Large intestine (tissue), 3 donors: ENCODE data around the gene GBP3. TPM values are rescaled to one million over a fixed set of nuclear protein-coding genes. Genes with fewer than 3 reads are reported as not detected.
"Not testable (repeated sequence)": the region's sequence is repeated elsewhere in the genome, so short reads cannot be mapped to it uniquely, and the experiment has no call there.

ENCODE experiments used
- DNase-seq, 2 donors: peaks; one replicate each; pipeline versions ENCODE4 v3.0.0 to v3.0.0-alpha.2; 2013
- H3K27ac ChIP-seq: one replicate; pipeline ENCODE4 v1.5.1; 2013; ENCODE audit warnings: low read length
- H3K27me3 ChIP-seq: 2 replicates; pipeline ENCODE4 v1.6.1; 2013; ENCODE audit warnings: low read length; ENCODE audit not compliant: control insufficient read depth, insufficient read depth
- H3K36me3 ChIP-seq: 2 replicates; pipeline ENCODE4 v1.6.1; 2013; ENCODE audit warnings: low read length; ENCODE audit not compliant: control insufficient read depth, insufficient read depth
- H3K4me1 ChIP-seq: one replicate; pipeline ENCODE4 v1.6.1; 2013; ENCODE audit warnings: low read length; ENCODE audit not compliant: control insufficient read depth, insufficient read depth
- H3K4me3 ChIP-seq: one replicate; pipeline ENCODE4 v1.5.1; 2013; ENCODE audit warnings: low read length
- H3K9me3 ChIP-seq: one replicate; pipeline ENCODE4 v1.6.1; 2013; ENCODE audit warnings: mild to moderate bottlenecking, low read depth, low read length, moderate library complexity; ENCODE audit not compliant: control insufficient read depth
- WGBS: methylation state at CpG from one replicate; pipeline ENCODE4 v1.1.5; 2013; ENCODE audit warnings: low lambda C conversion rate; ENCODE audit not compliant: insufficient coverage; 5-methylcytosine and 5-hydroxymethylcytosine counted together
- polyA plus RNA-seq: library from polyadenylated mRNA; unstranded; fragments of 120-200 nt; gene quantifications from one replicate; pipeline ENCODE4 v1.2.1, GENCODE V29; 2013

The GBP3 gene
- polyA plus RNA-seq, 1 donor, result 109 TPM

DNA sequence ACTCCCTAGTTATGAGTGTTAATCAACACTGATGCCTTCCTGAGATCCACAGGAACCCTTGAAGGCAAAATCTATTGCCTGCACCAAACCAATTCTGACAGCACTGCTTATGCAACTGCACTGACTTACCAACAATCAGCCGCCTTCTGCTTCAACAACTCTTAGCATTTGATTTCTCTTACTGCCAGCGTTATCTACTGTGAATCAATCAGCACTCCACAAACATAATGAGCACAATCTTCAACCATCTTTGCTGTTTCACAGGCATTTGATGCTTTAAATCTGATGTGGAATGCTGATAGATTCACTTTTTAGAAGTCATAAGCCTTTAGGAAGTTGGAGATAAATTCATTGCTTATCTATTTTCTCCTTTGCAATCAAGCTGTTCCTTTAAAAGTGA, 41.2 kb downstream of the GBP3 start:
- H3K36me3 ChIP-seq, result peaks cover 15% of the 10 kb centered on the region
- H3K4me3 ChIP-seq, H3K27ac ChIP-seq, H3K9me3 ChIP-seq, H3K27me3 ChIP-seq, H3K4me1 ChIP-seq, DNase-seq: not testable (repeated sequence)
- no CpG with 5 or more reads among the region's 2 CpGs for WGBS

DNA sequence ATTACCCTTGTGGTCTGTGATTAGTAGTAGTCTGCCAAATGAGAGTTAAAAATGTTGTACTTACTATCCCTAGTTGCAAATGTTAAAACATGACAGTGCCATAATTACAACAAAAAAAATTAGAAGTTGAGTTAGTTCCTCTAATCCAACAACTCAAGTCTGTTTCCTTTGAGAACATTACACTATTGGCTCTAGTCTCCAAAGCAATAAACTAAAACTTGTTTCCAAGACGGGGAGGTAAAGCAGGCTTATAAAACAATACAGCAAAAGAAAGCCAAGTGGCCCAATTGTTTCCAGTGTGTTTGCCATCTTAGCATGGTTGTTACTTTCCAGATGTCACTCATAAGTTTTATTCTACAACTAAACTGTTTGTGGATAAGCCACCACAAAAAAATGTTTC, 41.8 kb downstream of the GBP3 start:
- Histone ChIP-seq H3K9me3 (no peaks in the 10 kb centered on the region), H3K36me3 (peaks cover 12% of the 10 kb centered on the region), H3K27me3 (no peaks in the 10 kb centered on the region), H3K4me3 (no peak overlapping the region), H3K4me1 (peaks cover 5% of the 10 kb centered on the region), H3K27ac (no peak overlapping the region)
- no CpG with 5 or more reads among the region's 1 CpG for WGBS
- no peak for DNase-seq

DNA sequence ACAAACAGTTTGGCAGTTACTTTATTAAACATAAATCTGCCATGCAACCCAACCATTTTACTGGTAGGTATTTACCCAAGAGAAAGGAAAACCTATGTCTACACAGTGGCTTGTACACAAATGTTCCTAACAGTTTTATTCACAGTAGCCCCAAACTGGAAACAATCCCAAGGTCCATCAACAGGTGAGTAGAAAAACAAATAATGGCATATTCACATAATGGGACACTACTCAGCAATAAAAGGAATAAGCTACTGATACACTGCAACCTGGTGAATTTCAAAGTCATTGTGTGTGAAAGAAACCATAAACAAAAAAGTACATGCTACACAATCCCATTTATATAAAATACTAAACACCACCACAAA, 42.9 kb downstream of the GBP3 start:
- Histone ChIP-seq H3K27me3 (no peaks in the 10 kb centered on the region), H3K27ac (no peak overlapping the region), H3K4me1 (no peaks in the 10 kb centered on the region), H3K4me3 (no peak overlapping the region), H3K9me3 (no peaks in the 10 kb centered on the region), H3K36me3 (peaks cover 10% of the 10 kb centered on the region)
- DNase-seq, result no peak

DNA sequence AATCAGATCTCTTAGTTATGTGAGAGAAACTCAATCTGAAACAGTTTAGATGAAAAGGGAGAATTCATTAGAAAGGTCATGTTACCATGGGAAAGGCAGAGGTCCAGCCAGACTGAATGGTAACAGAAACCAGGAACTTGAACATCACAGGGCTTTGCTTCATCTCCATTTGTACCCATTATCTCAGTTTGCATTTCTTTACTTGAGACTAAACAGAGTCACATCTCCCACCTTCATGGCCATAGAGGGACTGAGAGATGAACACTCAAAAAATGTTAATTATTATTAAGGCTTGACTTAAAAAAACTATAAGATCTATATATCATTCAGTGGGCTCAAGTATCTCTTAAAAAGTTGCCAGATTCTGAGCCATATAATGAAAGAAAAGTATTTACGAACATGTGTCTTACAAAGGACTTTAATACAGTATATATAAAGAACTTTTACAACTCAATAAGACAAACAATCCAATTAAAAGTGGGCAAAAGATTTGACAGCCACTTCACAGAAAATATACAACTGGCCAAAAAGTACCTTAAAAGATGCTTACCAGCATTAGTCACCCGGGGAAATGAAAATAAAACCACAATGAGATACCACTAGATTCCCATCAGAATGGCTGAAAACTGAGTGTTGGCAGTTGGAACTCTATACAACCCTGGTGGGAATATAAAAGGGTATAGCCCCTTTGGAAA, 43.5 kb downstream of the GBP3 start:
- no CpG with 5 or more reads among the region's 2 CpGs for WGBS
- H3K27ac ChIP-seq, result no peak overlapping the region

DNA sequence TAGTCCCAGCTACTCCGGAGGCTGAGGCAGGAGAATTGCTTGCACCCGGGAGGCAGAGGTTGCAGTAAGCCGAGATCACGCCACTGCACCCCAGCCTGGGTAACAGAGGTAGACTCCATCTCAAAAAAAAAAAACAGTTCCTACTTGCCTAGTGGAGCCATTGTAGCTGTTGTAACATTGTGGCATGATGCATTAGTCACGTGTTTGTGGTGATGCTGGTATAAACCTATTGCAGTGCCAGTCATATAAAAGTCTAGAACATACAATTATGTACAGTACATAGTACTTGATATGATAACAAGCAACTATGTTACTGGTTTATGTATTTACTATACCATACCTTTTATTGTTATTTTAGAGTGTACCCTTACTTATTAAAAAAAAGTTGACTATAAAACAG, 46.4 kb downstream of the GBP3 start:
- Histone ChIP-seq H3K4me1 (no peaks in the 10 kb centered on the region), H3K36me3 (peaks cover 3% of the 10 kb centered on the region), H3K27ac (no peak overlapping the region), H3K4me3 (no peak overlapping the region), H3K9me3 (no peaks in the 10 kb centered on the region), H3K27me3 (no peaks in the 10 kb centered on the region)
- no peak for DNase-seq
- whole genome bisulfite sequencing, result no CpG with 5 or more reads among the region's 5 CpGs

More for the DNA sequence above, 43.5 kb downstream of the GBP3 start:
- H3K27me3 ChIP-seq, result no peaks in the 10 kb centered on the region
- no peak overlapping the region for H3K4me3 ChIP-seq
- no peak for DNase-seq
- peaks cover 10% of the 10 kb centered on the region for H3K36me3 ChIP-seq
- H3K9me3 ChIP-seq, result no peaks in the 10 kb centered on the region
- H3K4me1 ChIP-seq, result no peaks in the 10 kb centered on the region

DNA sequence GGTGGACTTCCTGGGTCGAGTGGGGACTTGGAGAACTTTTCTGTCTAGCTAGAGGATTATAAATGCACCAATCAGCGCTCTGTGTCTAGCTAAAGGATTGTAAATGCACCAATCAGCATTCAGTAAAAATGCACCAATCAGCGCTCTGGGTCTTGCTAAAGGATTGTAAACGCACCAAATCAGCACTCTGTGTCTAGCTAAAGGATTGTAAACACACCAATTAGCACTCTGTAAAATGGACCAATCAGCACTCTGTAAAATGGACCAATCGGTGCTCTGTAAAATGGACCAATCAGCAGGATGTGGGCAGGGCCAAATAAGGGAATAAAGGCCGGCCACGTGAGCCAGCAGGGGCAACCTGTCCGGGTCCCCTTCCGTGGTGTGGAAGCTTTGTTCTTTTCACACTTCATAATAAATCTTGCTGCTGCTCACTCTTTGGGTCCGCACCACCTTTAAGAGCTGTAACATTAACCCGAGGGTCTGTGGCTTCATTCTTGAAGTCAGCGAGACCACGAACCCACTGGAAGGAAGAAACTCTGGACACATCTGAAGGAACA, 48.0 kb downstream of the GBP3 start:
- not testable (repeated sequence) for H3K4me3 ChIP-seq, DNase-seq
- 100% methylated on average over 1 of the region's 13 CpGs for WGBS

DNA sequence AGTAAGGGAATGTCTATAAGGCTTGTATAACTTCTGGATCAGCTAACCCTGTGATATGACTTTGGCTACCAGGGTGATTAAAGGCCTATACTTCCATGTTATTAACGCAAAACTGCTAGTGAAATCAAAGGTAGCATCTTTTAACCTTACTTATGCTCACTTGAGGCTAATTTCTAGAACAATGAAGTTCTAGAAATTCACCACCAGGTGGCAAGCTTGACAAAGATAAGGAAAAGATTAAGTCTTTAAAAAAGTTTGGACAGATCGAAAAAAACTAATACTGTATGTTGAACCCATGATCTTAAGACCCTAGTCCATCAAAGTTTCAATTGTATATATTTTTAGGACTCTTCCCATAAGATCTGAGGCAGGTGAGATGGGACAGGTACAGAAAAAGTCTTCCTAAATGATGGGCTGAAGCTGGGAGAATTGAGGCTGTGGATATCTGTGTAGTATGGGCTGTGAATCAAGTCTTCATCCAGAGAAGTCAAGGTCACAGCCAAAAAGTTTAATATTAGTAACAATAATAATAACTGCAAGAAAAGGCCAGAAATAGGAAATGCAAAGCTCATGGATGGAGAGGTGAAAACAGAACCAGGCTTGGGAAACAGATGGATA, 49.0 kb downstream of the GBP3 start:
- Histone ChIP-seq H3K36me3 (no peaks in the 10 kb centered on the region), H3K27me3 (no peaks in the 10 kb centered on the region), H3K4me3 (no peak overlapping the region), H3K9me3 (no peaks in the 10 kb centered on the region), H3K27ac (no peak overlapping the region), H3K4me1 (no peaks in the 10 kb centered on the region)
- DNase-seq, result no peak
- WGBS, result no CpG with 5 or more reads among the region's 2 CpGs

More for the DNA sequence above, 48.0 kb downstream of the GBP3 start:
- H3K27ac ChIP-seq, H3K36me3 ChIP-seq, H3K4me1 ChIP-seq, H3K9me3 ChIP-seq, H3K27me3 ChIP-seq: not testable (repeated sequence)

DNA sequence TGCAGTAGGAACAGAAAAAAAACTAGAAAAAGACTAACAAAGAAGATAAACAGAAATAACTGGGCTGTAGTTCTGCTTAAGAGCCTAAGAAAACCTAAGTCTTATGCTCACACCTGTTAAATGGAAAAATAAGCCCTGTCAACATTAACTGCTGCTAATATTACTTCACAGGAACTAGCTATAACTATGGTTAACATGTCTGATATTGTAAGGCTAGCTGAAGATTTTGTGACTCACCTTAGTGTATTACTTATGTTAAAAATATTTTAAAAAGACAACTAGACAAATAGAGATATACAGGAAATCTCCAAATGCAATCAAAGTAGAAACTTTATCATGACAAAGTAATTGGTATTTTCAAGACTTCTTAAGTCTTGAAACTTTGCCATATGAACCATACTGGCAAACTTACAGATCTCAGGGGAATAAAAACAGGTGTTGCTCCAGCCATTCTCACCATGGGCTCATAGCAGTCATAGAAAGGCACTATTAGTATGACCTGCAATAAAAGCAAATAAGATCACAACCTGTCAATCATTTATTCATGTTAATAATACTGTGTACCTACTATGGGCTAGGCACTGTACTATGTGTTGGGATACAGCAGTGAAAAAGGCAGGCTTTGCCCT, 60.9 kb downstream of the GBP3 start:
- Histone ChIP-seq H3K27me3 (no peaks in the 10 kb centered on the region), H3K4me1 (no peaks in the 10 kb centered on the region), H3K4me3 (no peak overlapping the region), H3K27ac (no peak overlapping the region), H3K9me3 (no peaks in the 10 kb centered on the region), H3K36me3 (peaks cover 44% of the 10 kb centered on the region)
- no peak for DNase-seq

DNA sequence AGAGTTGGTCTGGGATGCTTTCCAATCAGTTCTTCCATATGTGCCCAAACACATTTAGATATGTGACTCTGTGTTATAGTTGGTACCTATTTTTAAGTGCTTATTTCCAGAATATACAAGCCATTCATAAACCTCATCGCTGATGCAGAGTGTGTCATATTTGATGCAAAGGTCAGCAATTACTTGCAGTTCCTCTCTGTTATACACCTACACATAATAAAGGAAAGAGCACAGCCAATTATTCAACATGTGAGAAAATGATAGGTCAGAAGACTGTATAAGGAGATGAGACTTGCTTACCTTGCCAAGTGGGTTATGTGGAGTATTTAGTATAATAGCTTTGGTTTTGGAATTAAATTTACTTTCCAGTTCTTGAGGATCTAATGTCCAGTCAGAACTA, 61.6 kb downstream of the GBP3 start:
- no peaks in the 10 kb centered on the region for H3K27me3 ChIP-seq
- no CpG with 5 or more reads among the region's 1 CpG for WGBS

More for the DNA sequence above, 61.6 kb downstream of the GBP3 start:
- no peaks in the 10 kb centered on the region for H3K4me1 ChIP-seq
- no peak overlapping the region for H3K4me3 ChIP-seq
- H3K9me3 ChIP-seq, result no peaks in the 10 kb centered on the region
- H3K27ac ChIP-seq, result no peak overlapping the region
- no peak for DNase-seq
- H3K36me3 ChIP-seq, result peaks cover 48% of the 10 kb centered on the region
